ENCODE results near the gene TRAF5. TPM values are rescaled to one million over a fixed set of nuclear protein-coding genes. Genes with fewer than 3 reads are reported as not detected.

Gene TRAF5
- total RNA-seq, 1 donor from 2014 or later, result 58.7 TPM

GRCh38 chr1:211355873-211356272, 29.2 kb downstream of the TRAF5 start:
- H3K9me3 Mint-ChIP-seq (ENCODE audit: low read depth), result peaks cover 7% of the 10 kb centered on the region
- no peak for TF ChIP-seq CTCF (IDR thresholded peaks at IDR 0.05)
- no peak for DNase-seq (ENCODE audit: low spot score)
- H3K36me3 Mint-ChIP-seq (ENCODE audit: low read depth), result peaks cover 23% of the 10 kb centered on the region
- H3K4me1 Mint-ChIP-seq (ENCODE audit: low read depth), result peaks cover 36% of the 10 kb centered on the region
- H3K27ac Mint-ChIP-seq (ENCODE audit: unreplicated experiment), result no peak overlapping the region
- no peak overlapping the region for H3K4me3 Mint-ChIP-seq (ENCODE audit: unreplicated experiment)
- H3K27me3 Mint-ChIP-seq (ENCODE audit: low read depth), result no peaks in the 10 kb centered on the region

GRCh38 chr1:211356723-211357407, 30.2 kb downstream of the TRAF5 start:
- Mint-ChIP-seq H3K36me3 (ENCODE audit: low read depth) (peaks cover 26% of the 10 kb centered on the region), H3K27me3 (ENCODE audit: low read depth) (no peaks in the 10 kb centered on the region), H3K4me1 (ENCODE audit: low read depth) (peaks cover 36% of the 10 kb centered on the region), H3K9me3 (ENCODE audit: low read depth) (peaks cover 5% of the 10 kb centered on the region), H3K4me3 (ENCODE audit: unreplicated experiment) (no peak overlapping the region), H3K27ac (ENCODE audit: unreplicated experiment) (peak overlapping the region; percentile 68)
- TF ChIP-seq CTCF (IDR thresholded peaks at IDR 0.05), result no peak
- no peak for DNase-seq (ENCODE audit: low spot score)

- Mint-ChIP-seq H3K27me3 (ENCODE audit: low read depth) (no peaks in the 10 kb centered on the region), H3K4me3 (ENCODE audit: unreplicated experiment) (no peak overlapping the region), H3K27ac (ENCODE audit: unreplicated experiment) (no peak overlapping the region), H3K4me1 (ENCODE audit: low read depth) (peaks cover 31% of the 10 kb centered on the region), H3K9me3 (ENCODE audit: low read depth) (no peaks in the 10 kb centered on the region), H3K36me3 (ENCODE audit: low read depth) (peaks cover 20% of the 10 kb centered on the region)
- TF ChIP-seq CTCF (IDR thresholded peaks at IDR 0.05), result no peak
- no peak for DNase-seq (ENCODE audit: low spot score)
Measured at GRCh38 chr1:211358685-211359084, 32.1 kb downstream of the TRAF5 start.

GRCh38 chr1:211359876-211360275, 33.2 kb downstream of the TRAF5 start:
- Mint-ChIP-seq H3K4me3 (ENCODE audit: unreplicated experiment) (no peak overlapping the region), H3K27me3 (ENCODE audit: low read depth) (no peaks in the 10 kb centered on the region), H3K27ac (ENCODE audit: unreplicated experiment) (no peak overlapping the region), H3K36me3 (ENCODE audit: low read depth) (peaks cover 18% of the 10 kb centered on the region), H3K4me1 (ENCODE audit: low read depth) (peaks cover 31% of the 10 kb centered on the region), H3K9me3 (ENCODE audit: low read depth) (no peaks in the 10 kb centered on the region)
- TF ChIP-seq CTCF (IDR thresholded peaks at IDR 0.05), result no peak
- no peak for DNase-seq (ENCODE audit: low spot score)

- Mint-ChIP-seq H3K9me3 (ENCODE audit: low read depth) (no peaks in the 10 kb centered on the region), H3K27ac (ENCODE audit: unreplicated experiment) (no peak overlapping the region), H3K4me3 (ENCODE audit: unreplicated experiment) (no peak overlapping the region), H3K27me3 (ENCODE audit: low read depth) (no peaks in the 10 kb centered on the region), H3K4me1 (ENCODE audit: low read depth) (peaks cover 26% of the 10 kb centered on the region), H3K36me3 (ENCODE audit: low read depth) (peaks cover 20% of the 10 kb centered on the region)
- no peak for TF ChIP-seq CTCF (IDR thresholded peaks at IDR 0.05)
- no peak for DNase-seq (ENCODE audit: low spot score)
Measured at GRCh38 chr1:211361202-211361601, 34.6 kb downstream of the TRAF5 start.
